HG03025 (cell line): Measurements from ENCODE around the gene GORASP2.
"Not testable (repeated sequence)": the region's sequence is repeated elsewhere in the genome, so short reads cannot be mapped to it uniquely, and the experiment has no call there.

Experiments used
- ATAC-seq: cut with Tn5 transposase; IDR thresholded peaks from one replicate; pipeline ENCODE4 v1.9.1; 2021; ENCODE audit warnings: mild to moderate bottlenecking, moderate library complexity; ENCODE audit not compliant: unreplicated experiment, low FRiP score

GORASP2 gene

GRCh38 chr2:170928824-170929685 lies at the start of gene GORASP2:
TSS of gene GORASP2 (plus strand) at chr2:170929253. CDS start at chr2:170929341, 88 bp downstream.
- ATAC-seq = peak; percentile 93

GRCh38 chr2:170881840-170882239 lies 47.2 kb upstream of the GORASP2 start:
- ATAC-seq = no peak

- ATAC-seq = no peak
Measured at GRCh38 chr2:170882758-170883157, 46.3 kb upstream of the GORASP2 start.

GRCh38 chr2:170883683-170884082 lies 45.4 kb upstream of the GORASP2 start:
- ATAC-seq = no peak

- ATAC-seq = no peak
Measured at GRCh38 chr2:170885130-170885791, 43.8 kb upstream of the GORASP2 start.

- no peak for ATAC-seq
Measured at GRCh38 chr2:170886386-170886785, 42.7 kb upstream of the GORASP2 start.

GRCh38 chr2:170887496-170887895 lies 41.6 kb upstream of the GORASP2 start:
- no peak for ATAC-seq

GRCh38 chr2:170887896-170888295 lies 41.2 kb upstream of the GORASP2 start:
- no peak for ATAC-seq

GRCh38 chr2:170891893-170892292 lies 37.2 kb upstream of the GORASP2 start:
- no peak for ATAC-seq

GRCh38 chr2:170892391-170892951 lies 36.6 kb upstream of the GORASP2 start:
- no peak for ATAC-seq

- no peak for ATAC-seq
Measured at GRCh38 chr2:170895023-170895757, 33.9 kb upstream of the GORASP2 start.

- ATAC-seq = no peak
Measured at GRCh38 chr2:170896622-170897021, 32.4 kb upstream of the GORASP2 start.

GRCh38 chr2:170897108-170897507 lies 31.9 kb upstream of the GORASP2 start:
- no peak for ATAC-seq

GRCh38 chr2:170905864-170906263 lies 23.2 kb upstream of the GORASP2 start:
- no peak for ATAC-seq

- no peak for ATAC-seq
Measured at GRCh38 chr2:170911314-170911889, 17.7 kb upstream of the GORASP2 start.

- not testable (repeated sequence) for ATAC-seq
Measured at GRCh38 chr2:170914994-170915666, 13.9 kb upstream of the GORASP2 start.

GRCh38 chr2:170917219-170917913 lies 11.7 kb upstream of the GORASP2 start:
- no peak for ATAC-seq

- no peak for ATAC-seq
Measured at GRCh38 chr2:170917957-170918356, 11.1 kb upstream of the GORASP2 start.

GRCh38 chr2:170921873-170922272 lies 7.2 kb upstream of the GORASP2 start:
- ATAC-seq = not testable (repeated sequence)
